RWPE2 (cell line): ENCODE measurements around the gene ENTHD1.

Experiments
- ATAC-seq: fragments of 200-7000 bp; cut with Tn5 transposase; 3 replicates; pipeline ENCODE4 v1.9.1; 2021; ENCODE audit warnings: low read depth
- DNase-seq: peaks from one replicate; pipeline ENCODE4 v3.0.0-alpha.2; 2020; ENCODE audit warnings: low spot score
- H3K27ac ChIP-seq: fragments of 450-650 bp; 2 replicates; pipeline ENCODE4 v1.5.1; 2017; ENCODE audit warnings: mild to moderate bottlenecking; ENCODE audit not compliant: poor library complexity, severe bottlenecking
- H3K27me3 ChIP-seq: fragments of 250-450 bp; sonication (Bioruptor Pico); 2 replicates; pipeline ENCODE4 v1.5.1; 2021; ENCODE audit warnings: mild to moderate bottlenecking, moderate library complexity; ENCODE audit not compliant: insufficient read depth, poor library complexity, severe bottlenecking
- H3K36me3 ChIP-seq: fragments of 250-450 bp; sonication (Bioruptor Pico); 2 replicates; pipeline ENCODE4 v1.5.1; 2020; ENCODE audit warnings: low read depth, mild to moderate bottlenecking, moderate library complexity
- H3K4me1 ChIP-seq: fragments of 250-450 bp; sonication (Bioruptor Pico); 2 replicates; pipeline ENCODE4 v1.5.1; 2021; ENCODE audit warnings: mild to moderate bottlenecking, moderate library complexity; ENCODE audit not compliant: insufficient read depth, poor library complexity, severe bottlenecking
- H3K4me3 ChIP-seq: fragments of 250-450 bp; sonication (Bioruptor Pico); 2 replicates; pipeline ENCODE4 v1.5.1; 2021; ENCODE audit warnings: mild to moderate bottlenecking, moderate library complexity; ENCODE audit not compliant: severe bottlenecking
- H3K9me3 ChIP-seq: fragments of 250-450 bp; sonication (Bioruptor Pico); 2 replicates; pipeline ENCODE4 v1.5.1; 2021; ENCODE audit warnings: mild to moderate bottlenecking, moderate library complexity; ENCODE audit not compliant: severe bottlenecking
- CTCF ChIP-seq: fragments of 450-650 bp; IDR thresholded peaks from one replicate; pipeline ENCODE4 v1.5.1; 2017; ENCODE audit warnings: mild to moderate bottlenecking, moderate library complexity; ENCODE audit not compliant: poor library complexity, severe bottlenecking

The ENTHD1 gene

GRCh38 chr22:39728236-39728860 lies 165.2 kb downstream of the ENTHD1 start:
- H3K4me3 ChIP-seq: no peak overlapping the region
- H3K9me3 ChIP-seq: no peaks in the 10 kb centered on the region
- no peak for TF ChIP-seq CTCF
- no peaks in the 10 kb centered on the region for H3K4me1 ChIP-seq
- DNase-seq (no peak), ATAC-seq (no peak)
- H3K36me3 ChIP-seq: no peaks in the 10 kb centered on the region
- no peak overlapping the region for H3K27ac ChIP-seq
- H3K27me3 ChIP-seq: no peaks in the 10 kb centered on the region

- H3K9me3 ChIP-seq: no peaks in the 10 kb centered on the region
- no peak overlapping the region for H3K4me3 ChIP-seq
- no peaks in the 10 kb centered on the region for H3K36me3 ChIP-seq
- DNase-seq (no peak), ATAC-seq (no peak; the same call in 2 of the 3 replicates)
- TF ChIP-seq CTCF: no peak
- H3K27me3 ChIP-seq: no peaks in the 10 kb centered on the region
- H3K4me1 ChIP-seq: no peaks in the 10 kb centered on the region
- no peak overlapping the region for H3K27ac ChIP-seq
Observed at GRCh38 chr22:39727541-39727940, 166.0 kb downstream of the ENTHD1 start.

GRCh38 chr22:39725351-39726035 lies 168.1 kb downstream of the ENTHD1 start:
- Histone ChIP-seq H3K9me3 (no peaks in the 10 kb centered on the region), H3K4me3 (no peak overlapping the region), H3K36me3 (no peaks in the 10 kb centered on the region), H3K27me3 (no peaks in the 10 kb centered on the region), H3K27ac (no peak overlapping the region), H3K4me1 (no peaks in the 10 kb centered on the region)
- ATAC-seq (no peak), DNase-seq (no peak)
- TF ChIP-seq CTCF: no peak

- no peak for DNase-seq
- no peaks in the 10 kb centered on the region for H3K27me3 ChIP-seq
- H3K4me3 ChIP-seq: no peak overlapping the region
- H3K4me1 ChIP-seq: no peaks in the 10 kb centered on the region
- H3K9me3 ChIP-seq: no peaks in the 10 kb centered on the region
- ATAC-seq: no peak
- no peaks in the 10 kb centered on the region for H3K36me3 ChIP-seq
- no peak overlapping the region for H3K27ac ChIP-seq
- no peak for TF ChIP-seq CTCF
Observed at GRCh38 chr22:39724857-39725256, 168.7 kb downstream of the ENTHD1 start.

- no peak for TF ChIP-seq CTCF
- ATAC-seq (0 out of 3 replicates have a peak, but pooled peaks have one; percentile 27), DNase-seq (no peak)
- no peaks in the 10 kb centered on the region for H3K4me1 ChIP-seq
- no peaks in the 10 kb centered on the region for H3K9me3 ChIP-seq
- no peaks in the 10 kb centered on the region for H3K27me3 ChIP-seq
- H3K4me3 ChIP-seq: no peak overlapping the region
- no peaks in the 10 kb centered on the region for H3K36me3 ChIP-seq
- H3K27ac ChIP-seq: no peak overlapping the region
Observed at GRCh38 chr22:39724390-39724789, 169.2 kb downstream of the ENTHD1 start.
